GM21786 (cell line): ENCODE measurements around the gene EVX1.

Experiments
- ATAC-seq: cut with Tn5 transposase; IDR thresholded peaks from one replicate; pipeline ENCODE4 v1.9.1; 2021; ENCODE audit not compliant: unreplicated experiment

EVX1 gene

GRCh38 chr7:27248427-27248806, 5.8 kb downstream of the EVX1 start:
- ATAC-seq: no peak

- no peak for ATAC-seq
Measured at GRCh38 chr7:27248911-27249723, 6.5 kb downstream of the EVX1 start.

GRCh38 chr7:27249724-27250556, 7.3 kb downstream of the EVX1 start:
- no peak for ATAC-seq

- ATAC-seq: no peak
Measured at GRCh38 chr7:27250557-27251070, 8.0 kb downstream of the EVX1 start.

- no peak for ATAC-seq
Measured at GRCh38 chr7:27251136-27251651, 8.6 kb downstream of the EVX1 start.

- ATAC-seq: no peak
Measured at GRCh38 chr7:27251652-27252590, 9.3 kb downstream of the EVX1 start.

DNA sequence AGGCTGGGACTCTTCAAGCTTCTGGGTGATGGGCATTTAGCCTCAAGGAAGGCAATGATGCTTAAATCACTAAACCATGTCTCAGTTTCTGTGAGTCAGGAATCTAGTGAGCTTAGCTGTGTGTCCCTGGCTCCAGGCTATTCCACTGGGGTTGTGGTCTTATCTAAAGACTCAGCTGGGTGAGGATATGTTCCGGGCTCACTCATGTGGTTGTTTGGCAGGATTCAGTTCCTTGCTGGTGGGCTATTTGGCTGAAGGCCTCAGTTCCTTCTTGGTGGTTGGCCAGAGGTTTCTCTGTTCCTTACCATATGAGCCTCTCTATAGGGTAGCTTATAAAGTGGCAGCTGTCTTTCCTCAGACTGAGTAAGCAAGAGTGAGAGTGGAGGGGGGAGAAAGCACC, 12.0 kb downstream of the EVX1 start:
- ATAC-seq: no peak

DNA sequence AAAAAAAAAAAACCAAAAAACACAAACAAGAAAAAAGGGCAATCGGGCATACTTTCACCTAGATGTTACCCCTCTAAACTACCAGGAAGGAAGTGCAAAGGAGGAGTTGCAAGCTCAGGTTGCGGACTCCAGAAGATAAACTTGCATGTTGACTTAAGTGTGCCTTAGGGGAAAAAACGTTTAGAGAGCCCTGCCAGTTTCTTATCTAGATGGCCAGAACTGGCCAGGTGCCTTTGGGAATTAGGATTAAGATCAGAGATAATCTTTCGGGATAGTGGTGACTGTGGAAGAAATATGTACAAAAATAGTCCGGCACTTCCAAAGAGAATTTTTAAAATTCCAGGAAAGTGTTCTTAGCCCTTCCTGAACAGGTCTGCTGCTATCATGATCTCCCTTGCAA, 17.6 kb downstream of the EVX1 start:
- no peak for ATAC-seq

DNA sequence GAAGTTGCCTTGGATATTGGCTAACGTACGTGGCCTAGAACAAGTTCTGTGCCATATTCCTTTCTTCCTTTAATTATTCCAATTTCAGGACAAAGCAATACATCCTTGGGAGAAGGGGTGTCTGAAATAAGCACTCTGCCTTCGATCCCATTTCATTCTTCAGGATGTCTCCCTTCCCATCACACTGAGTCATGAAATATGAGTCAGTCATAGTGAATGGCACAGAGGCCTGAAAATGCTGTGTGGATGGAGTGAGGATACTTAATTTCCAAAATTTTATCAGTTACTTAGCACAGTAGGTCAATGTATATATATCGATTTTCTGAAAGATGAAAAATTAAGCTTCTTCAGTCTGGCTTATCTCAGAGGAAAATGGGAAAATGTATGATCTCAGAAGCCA, 19.5 kb downstream of the EVX1 start:
- ATAC-seq: no peak

DNA sequence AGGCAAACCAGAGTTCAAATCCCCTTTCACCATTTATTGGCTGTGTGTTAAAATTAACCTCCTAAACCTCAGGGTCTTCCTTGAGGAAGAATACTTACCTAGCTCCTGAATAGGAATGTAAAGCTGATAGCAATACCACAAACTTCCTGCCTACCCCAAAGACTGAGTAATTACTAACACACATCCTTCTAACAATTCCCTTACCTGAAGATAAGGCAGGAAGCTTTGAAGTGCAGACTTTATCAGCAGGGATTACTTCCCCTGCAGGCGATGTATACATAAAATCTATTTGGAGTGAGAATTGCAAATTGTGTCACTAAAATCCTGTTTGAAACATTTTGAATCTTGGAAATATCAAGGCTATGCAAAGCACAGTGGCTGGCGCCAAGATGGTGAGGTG, 21.2 kb downstream of the EVX1 start:
- no peak for ATAC-seq

DNA sequence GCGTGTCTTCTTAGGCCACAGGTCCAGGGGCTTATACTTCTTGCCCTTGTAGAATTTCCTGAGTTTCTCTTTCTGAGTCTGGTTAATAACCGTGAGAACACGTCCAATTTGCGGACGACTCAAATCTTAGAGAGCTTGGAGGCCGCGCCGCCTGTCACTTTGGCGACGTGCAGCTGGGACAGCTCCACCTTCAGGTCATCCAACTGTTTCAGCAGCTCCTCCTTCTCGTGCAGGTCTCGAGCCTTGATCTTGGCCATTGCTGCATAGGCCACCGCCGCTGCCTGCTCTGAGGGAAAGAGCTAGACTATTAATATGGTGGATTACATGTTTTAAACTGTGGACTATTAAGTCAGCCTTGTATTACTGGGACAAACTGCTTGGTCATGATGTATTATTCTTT, 26.9 kb downstream of the EVX1 start:
- no peak for ATAC-seq

GRCh38 chr7:27271384-27271783, 28.8 kb downstream of the EVX1 start:
- ATAC-seq: no peak

GRCh38 chr7:27277628-27278027, 35.0 kb downstream of the EVX1 start:
- no peak for ATAC-seq

DNA sequence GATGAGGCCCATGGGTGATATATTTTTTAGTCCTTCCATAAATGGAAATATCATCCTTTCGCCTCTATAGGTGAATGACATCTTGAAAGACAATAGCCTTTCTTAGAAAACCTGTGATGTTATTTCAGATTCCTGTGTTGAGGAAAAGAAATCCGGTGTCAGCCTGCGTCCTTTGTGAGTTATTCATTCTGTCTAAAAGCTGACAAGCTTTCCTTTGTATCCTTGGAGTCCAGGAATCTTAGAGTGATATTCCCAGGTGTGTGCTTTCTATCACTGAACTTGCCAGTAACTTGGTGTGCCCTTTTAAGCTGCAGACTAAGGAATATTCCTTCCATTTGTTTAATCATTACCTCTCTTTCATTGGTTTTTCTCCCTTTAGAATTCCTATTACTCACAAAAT, 41.0 kb downstream of the EVX1 start:
- no peak for ATAC-seq

DNA sequence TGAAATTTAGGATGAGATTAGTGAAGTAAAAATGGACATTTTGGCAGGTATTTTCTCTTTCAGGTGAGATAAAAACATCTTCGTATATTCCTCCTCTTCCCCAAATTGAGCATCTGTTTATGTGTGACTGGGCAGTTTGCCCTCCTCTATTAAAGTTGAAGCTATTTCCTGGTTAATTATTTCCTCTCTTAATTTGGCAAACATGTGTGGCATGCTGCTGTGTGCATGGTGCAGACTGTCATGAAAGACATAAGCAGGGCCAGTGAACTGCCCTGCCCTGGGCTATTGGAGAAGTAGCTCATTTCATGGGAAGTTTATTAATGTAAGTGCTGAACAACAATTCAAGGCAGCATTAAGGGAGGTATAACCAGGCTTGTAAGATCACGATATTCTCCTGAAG, 52.6 kb downstream of the EVX1 start:
- no peak for ATAC-seq

- ATAC-seq: no peak
Measured at GRCh38 chr7:27297356-27297755, 54.8 kb downstream of the EVX1 start.
